ENCODE data around the gene LRP1. TPM values are rescaled to one million over a fixed set of nuclear protein-coding genes. Genes with fewer than 3 reads are reported as not detected.

LRP1 gene
- total RNA-seq, 1 donor from 2014 or later: 261 TPM

- no peak overlapping the region for H3K27ac ChIP-seq
- peaks cover 45% of the 10 kb centered on the region for H3K27me3 ChIP-seq
- peaks cover 27% of the 10 kb centered on the region for H3K36me3 ChIP-seq
- H3K4me1 ChIP-seq: peaks cover 24% of the 10 kb centered on the region
- DNase-seq (no peak), ATAC-seq (no peak)
- intact Hi-C loops (cut with DNase I): no loop called here
- H3K4me3 ChIP-seq: no peak overlapping the region
- no peaks in the 10 kb centered on the region for H3K9me3 ChIP-seq
- TF ChIP-seq CTCF (IDR thresholded peaks at IDR 0.05): no peak
These were observed 85.6 kb downstream of the LRP1 start for GRCh38 chr12:57213763-57214397.

- Histone ChIP-seq H3K9me3 (no peaks in the 10 kb centered on the region), H3K36me3 (peaks cover 22% of the 10 kb centered on the region), H3K27me3 (peaks cover 50% of the 10 kb centered on the region), H3K4me3 (no peak overlapping the region), H3K27ac (no peak overlapping the region), H3K4me1 (peaks cover 24% of the 10 kb centered on the region)
- peak; percentile 71 for TF ChIP-seq CTCF (IDR thresholded peaks at IDR 0.05)
- intact Hi-C loops (cut with DNase I): no loop called here
- ATAC-seq (peak; percentile 59), DNase-seq (no peak)
These were observed 86.1 kb downstream of the LRP1 start for GRCh38 chr12:57214398-57214781.

DNA sequence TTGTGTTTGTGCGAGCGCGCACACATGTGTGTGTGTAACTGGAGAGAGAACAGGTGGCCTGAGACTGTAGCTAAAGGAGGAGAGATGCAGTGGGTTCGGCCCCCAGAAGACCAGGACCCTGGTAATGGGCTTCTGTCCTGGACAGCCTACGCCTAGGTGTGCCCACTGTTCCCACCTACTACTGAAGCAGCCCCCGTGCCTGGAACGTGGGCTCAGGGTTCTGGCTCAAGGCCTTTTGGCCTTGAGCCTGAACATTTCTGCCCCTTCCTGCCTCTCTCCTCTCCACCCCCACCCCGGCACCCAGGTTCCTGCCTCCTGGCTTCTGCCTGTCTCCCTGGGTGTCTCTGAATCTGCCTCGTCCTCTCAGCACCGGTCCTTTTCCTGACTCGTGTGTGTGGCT is 86.8 kb downstream of the LRP1 start:
- ATAC-seq (no peak), DNase-seq (no peak)
- no peak for TF ChIP-seq CTCF (IDR thresholded peaks at IDR 0.05)
- peaks cover 24% of the 10 kb centered on the region for H3K4me1 ChIP-seq
- H3K9me3 ChIP-seq: no peaks in the 10 kb centered on the region
- H3K36me3 ChIP-seq: peaks cover 15% of the 10 kb centered on the region
- no peak overlapping the region for H3K4me3 ChIP-seq
- H3K27ac ChIP-seq: no peak overlapping the region
- peaks cover 57% of the 10 kb centered on the region for H3K27me3 ChIP-seq
- intact Hi-C loops (cut with DNase I): no loop called here

DNA sequence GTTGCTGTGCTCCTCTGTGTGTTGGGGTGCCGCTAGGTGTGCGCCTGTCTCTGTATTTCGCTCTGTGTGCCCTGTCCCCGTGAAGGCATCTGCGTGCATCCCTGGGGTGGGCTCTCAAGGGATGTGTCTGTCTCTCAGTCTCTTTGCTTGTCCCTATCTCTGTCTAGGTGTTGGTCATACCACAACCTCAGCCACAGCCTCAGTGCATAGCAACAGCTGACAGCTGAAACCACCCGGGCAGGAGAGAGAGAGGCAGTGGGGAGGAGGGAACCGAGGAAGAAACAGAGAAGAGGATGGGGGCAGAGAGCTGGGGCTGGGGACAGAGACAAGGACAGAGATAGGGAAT is 87.4 kb downstream of the LRP1 start:
- no peak overlapping the region for H3K4me3 ChIP-seq

GRCh38 chr12:57216014-57216911 is 88.0 kb downstream of the LRP1 start, which contains the start of gene NXPH4:
TSS of gene NXPH4 (plus strand) at chr12:57216794. CDS start at chr12:57216970, 176 bp downstream.
- Histone ChIP-seq H3K9me3 (no peaks in the 10 kb centered on the region), H3K36me3 (peaks cover 8% of the 10 kb centered on the region), H3K4me1 (peaks cover 24% of the 10 kb centered on the region), H3K4me3 (peak within 1 kb of the TSS; percentile 39), H3K27me3 (peaks cover 69% of the 10 kb centered on the region), H3K27ac (no peak within 1 kb of the TSS)
- DNase-seq (no peak), ATAC-seq (peak; percentile 2)
- no peak for TF ChIP-seq CTCF (IDR thresholded peaks at IDR 0.05)
- intact Hi-C loops (cut with DNase I): no loop called here

More for the DNA sequence above, 87.4 kb downstream of the LRP1 start:
- DNase-seq (no peak), ATAC-seq (no peak)
- Histone ChIP-seq H3K36me3 (peaks cover 11% of the 10 kb centered on the region), H3K9me3 (no peaks in the 10 kb centered on the region), H3K27ac (no peak overlapping the region), H3K27me3 (peaks cover 63% of the 10 kb centered on the region), H3K4me1 (peaks cover 24% of the 10 kb centered on the region)
- intact Hi-C loops (cut with DNase I): no loop called here
- TF ChIP-seq CTCF (IDR thresholded peaks at IDR 0.05): no peak

Measured in upper lobe of right lung (tissue), 1 donor.